SK-N-SH (cell line): ENCODE measurements around the gene ARHGAP44. TPM values are rescaled to one million over a fixed set of nuclear protein-coding genes. Genes with fewer than 3 reads are reported as not detected.

Source experiments
- CTCF ChIA-PET: fragments of 300-600, 350-600 bp; formaldehyde crosslinking; extraction: SDS; loops from one replicate; lab custom pipeline; 2021; lab: Yijun Ruan, JAX
- POLR2A ChIA-PET: fragments of 350-600 bp; sonication (Branson Sonifier 250); formaldehyde crosslinking; extraction: SDS; loops from one replicate; lab custom pipeline; 2020; ENCODE audit warnings: antibody characterized with exemption, inconsistent platforms; lab: Yijun Ruan, JAX
- DNase-seq: peaks from one replicate; pipeline ENCODE4 v3.0.0; 2012
- H2AFZ ChIP-seq: fragments of 200-600 bp; sonication (generic); 2 replicates; pipeline ENCODE4 v1.8.1; 2016; ENCODE audit warnings: antibody characterized with exemption, mild to moderate bottlenecking, low read depth
- H3F3A ChIP-seq: fragments of 200-600 bp; sonication (generic); replicated peaks from 2 replicates; pipeline ENCODE3; 2016; ENCODE audit warnings: antibody characterized with exemption, mild to moderate bottlenecking; ENCODE audit not compliant: insufficient read depth
- H3K27ac ChIP-seq, 2 experiments: fragments of 200-500 bp in 1 of 2; fragments of 200-600 bp in 1 of 2; sonication (Bioruptor generic) in 1 of 2; sonication (generic), shearing (Covaris generic) in 1 of 2; 2 replicates each; pipeline versions ENCODE4 v1.5.1 to v1.6.1; 2014 to 2016; ENCODE audit warnings: low read depth in 2 of 2, inconsistent platforms in 1 of 2, low read length in 1 of 2, mild to moderate bottlenecking in 1 of 2, mixed read lengths in 1 of 2
- H3K27me3 ChIP-seq: fragments of 200-600 bp; sonication (generic), shearing (Covaris generic); 2 replicates; pipeline ENCODE4 v1.6.1; 2016; ENCODE audit warnings: mixed run types; ENCODE audit not compliant: insufficient read depth
- H3K36me3 ChIP-seq, 2 experiments: fragments of 200-500 bp in 1 of 2; fragments of 200-600 bp in 1 of 2; sonication (Bioruptor generic) in 1 of 2; sonication (generic) in 1 of 2; replicated peaks in 1 of 2; 2 replicates each; pipeline versions ENCODE3 to v1.5.1; 2014 to 2016; ENCODE audit warnings: low read length in 1 of 2, mild to moderate bottlenecking in 1 of 2; ENCODE audit not compliant: insufficient read depth in 2 of 2, control insufficient read depth in 1 of 2
- H3K4me1 ChIP-seq, 2 experiments: fragments of 200-500 bp in 1 of 2; fragments of 200-600 bp in 1 of 2; sonication (Bioruptor generic) in 1 of 2; sonication (generic), shearing (Covaris generic) in 1 of 2; 2 replicates each; pipeline versions ENCODE4 v1.5.1 to v1.6.1; 2014 to 2016; ENCODE audit warnings: low read depth in 1 of 2, low read length in 1 of 2, mixed run types in 1 of 2; ENCODE audit not compliant: insufficient read depth in 2 of 2, control insufficient read depth in 1 of 2
- H3K4me2 ChIP-seq: fragments of 200-600 bp; sonication (generic), shearing (Covaris generic); 2 replicates; pipeline ENCODE4 v1.6.1; 2017; ENCODE audit warnings: mixed run types
- H3K4me3 ChIP-seq, 2 experiments: fragments of 200-500 bp in 1 of 2; fragments of 200-600 bp in 1 of 2; sonication (Bioruptor generic) in 1 of 2; sonication (generic), shearing (Covaris generic) in 1 of 2; 2 replicates each; pipeline versions ENCODE4 v1.5.1 to v1.8.1; 2014 to 2016; ENCODE audit warnings: low read depth in 2 of 2, inconsistent platforms in 1 of 2, low read length in 1 of 2, mild to moderate bottlenecking in 1 of 2, mixed read lengths in 1 of 2, moderate library complexity in 1 of 2
- H3K79me2 ChIP-seq: fragments of 200-600 bp; sonication (generic); 2 replicates; pipeline ENCODE4 v1.8.1; 2017; ENCODE audit warnings: mild to moderate bottlenecking; ENCODE audit not compliant: insufficient read depth
- H3K9ac ChIP-seq: fragments of 200-600 bp; sonication (generic); 2 replicates; pipeline ENCODE4 v1.6.1; 2017; ENCODE audit warnings: mixed run types
- H3K9me2 ChIP-seq: fragments of 200-600 bp; sonication (generic); 2 replicates; pipeline ENCODE4 v1.6.1; 2017; ENCODE audit warnings: mixed run types
- H3K9me3 ChIP-seq: fragments of 200-600 bp; sonication (generic); 2 replicates; pipeline ENCODE4 v1.6.1; 2017; ENCODE audit warnings: mixed run types, mild to moderate bottlenecking, moderate library complexity
- H4K20me1 ChIP-seq: fragments of 200-600 bp; sonication (generic); 2 replicates; pipeline ENCODE4 v1.6.1; 2017; ENCODE audit warnings: mild to moderate bottlenecking, mixed run types; ENCODE audit not compliant: insufficient read depth
- CHD2 ChIP-seq: fragments of 150-350 bp; IDR thresholded peaks from 2 replicates; pipeline ENCODE4 v1.6.1; 2018; ENCODE audit warnings: low read length; ENCODE audit not compliant: partially characterized antibody
- FOXM1 ChIP-seq: IDR thresholded peaks from 2 replicates; pipeline ENCODE4 v1.4.0; 2012; ENCODE audit warnings: low read depth, mild to moderate bottlenecking
- GATA2 ChIP-seq: sonication (generic); formaldehyde crosslinking; IDR thresholded peaks from 2 replicates; pipeline ENCODE4 v1.5.0; 2020; ENCODE audit warnings: mild to moderate bottlenecking, missing genetic modification reagents
- MEF2A ChIP-seq: IDR thresholded peaks from 2 replicates; pipeline ENCODE4 v1.4.0; 2012; ENCODE audit warnings: low read depth, borderline replicate concordance
- NFIC ChIP-seq: IDR thresholded peaks from 2 replicates; pipeline ENCODE4 v1.4.0; 2012; ENCODE audit warnings: borderline replicate concordance
- PBX3 ChIP-seq: IDR thresholded peaks from 2 replicates; pipeline ENCODE4; 2012
- POLR2AphosphoS5 ChIP-seq: IDR thresholded peaks from 2 replicates; pipeline ENCODE4 v1.6.1; 2012; ENCODE audit warnings: low read depth, low read length
- RAD21 ChIP-seq: IDR thresholded peaks from 2 replicates; pipeline ENCODE4 v1.6.1; 2012; ENCODE audit warnings: mild to moderate bottlenecking, low read length
- RCOR1 ChIP-seq: fragments of 150-350 bp; IDR thresholded peaks from 2 replicates; pipeline ENCODE4 v1.6.1; 2017; ENCODE audit warnings: antibody characterized with exemption, low read length
- RXRA ChIP-seq: IDR thresholded peaks from 2 replicates; pipeline ENCODE4 v1.4.0; 2012; ENCODE audit warnings: low read depth, mild to moderate bottlenecking, borderline replicate concordance
- SIN3A ChIP-seq: IDR thresholded peaks from 2 replicates; pipeline ENCODE4 v1.6.1; 2012; ENCODE audit warnings: low read depth, mild to moderate bottlenecking, low read length, moderate library complexity, borderline replicate concordance
- SMC3 ChIP-seq: IDR thresholded peaks from 2 replicates; pipeline ENCODE4 v1.6.1; 2012; ENCODE audit warnings: low read depth, low read length, improper control_type of control experiment
- TAF1 ChIP-seq: IDR thresholded peaks from 2 replicates; pipeline ENCODE4 v1.6.1; 2012; ENCODE audit warnings: low read depth, mild to moderate bottlenecking, low read length, moderate library complexity, borderline replicate concordance
- WGBS: methylation state at CpG from one replicate; pipeline ENCODE4 v1.1.6; 2017; ENCODE audit warnings: low lambda C conversion rate; 5-methylcytosine and 5-hydroxymethylcytosine counted together
- polyA plus RNA-seq, 3 experiments: library from polyadenylated mRNA; depleted of rRNA; stranded (reverse); fragments of >200 nt; gene quantifications; 2 replicates each; pipeline ENCODE4 v1.2.3, GENCODE V29; 2012

ARHGAP44 gene
- polyA plus RNA-seq, 1 of the 3 experiments (the other 2 are of a cell fraction): 0.28 TPM

GRCh38 chr17:12963505-12963904, 174.2 kb downstream of the ARHGAP44 start:
- no peaks in the 10 kb centered on the region for H3K79me2 ChIP-seq
- no peaks in the 10 kb centered on the region for H3K9me2 ChIP-seq
- TF ChIP-seq TAF1: no peak
- TF ChIP-seq NFIC: no peak
- no peak for TF ChIP-seq GATA2
- no peak for TF ChIP-seq MEF2A
- no peak for TF ChIP-seq RXRA
- ChIA-PET CTCF (no interaction called here), POLR2A (no interaction called here)
- H3K9me3 ChIP-seq: no peaks in the 10 kb centered on the region
- no peaks in the 10 kb centered on the region for H3F3A ChIP-seq
- H4K20me1 ChIP-seq: no peaks in the 10 kb centered on the region
- H3K9ac ChIP-seq: no peak overlapping the region
- 41% methylated on average over 6 of the region's 7 CpGs for WGBS
- H3K36me3 ChIP-seq: no peaks in the 10 kb centered on the region
- H3K4me1 ChIP-seq: no peaks in the 10 kb centered on the region
- H3K27me3 ChIP-seq: peaks cover 15% of the 10 kb centered on the region; the same call in 1 of the 2 replicates
- H3K4me2 ChIP-seq: no peak overlapping the region
- H3K4me3 ChIP-seq: no peak overlapping the region
- no peak for DNase-seq
- no peak overlapping the region for H2AFZ ChIP-seq
- H3K27ac ChIP-seq: no peak overlapping the region

- H3K9me3 ChIP-seq: no peaks in the 10 kb centered on the region
- H3F3A ChIP-seq: no peaks in the 10 kb centered on the region
- TF ChIP-seq POLR2AphosphoS5 (no peak), FOXM1 (no peak), TAF1 (no peak), RAD21 (no peak), SMC3 (no peak), SIN3A (no peak), CHD2 (no peak), RCOR1 (no peak), MEF2A (no peak), RXRA (no peak), PBX3 (no peak)
- TF ChIP-seq, all 33 proteins: peak for 0
- Histone ChIP-seq H3K9me2 (no peaks in the 10 kb centered on the region), H3K79me2 (no peaks in the 10 kb centered on the region), H3K4me1 (no peaks in the 10 kb centered on the region), H3K27me3 (peaks cover 15% of the 10 kb centered on the region; the same call in 1 of the 2 replicates), H3K9ac (no peak overlapping the region), H3K4me3 (no peak overlapping the region), H4K20me1 (no peaks in the 10 kb centered on the region), H3K4me2 (no peak overlapping the region), H3K36me3 (no peaks in the 10 kb centered on the region), H3K27ac (no peak overlapping the region), H2AFZ (no peak overlapping the region)
- ChIA-PET POLR2A (no interaction called here), CTCF (no interaction called here)
- WGBS: 29% methylated on average over 5 of the region's 5 CpGs
- no peak for DNase-seq
Measured at GRCh38 chr17:12964162-12964561, 174.9 kb downstream of the ARHGAP44 start.
